Stimulated activated CD4-positive, alpha-beta T cell treated with anti-CD3 and anti-CD28 coated beads, Interleukin-1b, Interleukin-23, amount 100 ng/mL, for 4 hours (primary cell): ENCODE measurements around the gene EBI3.
"Not testable (repeated sequence)": the region's sequence is repeated elsewhere in the genome, so short reads cannot be mapped to it uniquely, and the experiment has no call there.

Source experiments
- DNase-seq, 2 donors: peaks; one replicate each; pipeline ENCODE4 v3.0.0-alpha.2; 2020; ENCODE audit warnings: low read depth in 2 of 2

The EBI3 gene

GRCh38 chr19:4278010-4278409 lies 48.7 kb downstream of the EBI3 start:
- DNase-seq, result no peak

- DNase-seq, result no peak
Measured at GRCh38 chr19:4278419-4279266, 49.3 kb downstream of the EBI3 start, which contains the start of gene SHD. TSS of gene SHD (plus strand) at chr19:4279266. CDS start at chr19:4280064, 798 bp downstream.

GRCh38 chr19:4279267-4279529 lies 49.9 kb downstream of the EBI3 start:
- DNase-seq, result no peak

GRCh38 chr19:4279530-4280422 lies 50.5 kb downstream of the EBI3 start:
- DNase-seq, result no peak

GRCh38 chr19:4284176-4284958 lies 55.0 kb downstream of the EBI3 start:
- no peak for DNase-seq

GRCh38 chr19:4284974-4285373 lies 55.7 kb downstream of the EBI3 start:
- no peak for DNase-seq

GRCh38 chr19:4286141-4286540 lies 56.8 kb downstream of the EBI3 start:
- not testable (repeated sequence) for DNase-seq
